ENCODE data around the gene CLP1.

- TF ChIP-seq CTCF (IDR thresholded peaks at IDR 0.05) (no peak), ZFX (IDR thresholded peaks at IDR 0.05; ENCODE audit: borderline replicate concordance) (no peak)
These were observed 4.9 kb upstream of the CLP1 start for GRCh38 chr11:57652662-57653061.
